SJCRH30 (cell line): ENCODE results near the gene DGKZ. TPM values are rescaled to one million over a fixed set of nuclear protein-coding genes. Genes with fewer than 3 reads are reported as not detected.

Source experiments
- DNase-seq, 2 experiments: peaks; one replicate each; pipeline ENCODE4 v3.0.0-alpha.2; 2015 to 2020
- H3K27ac ChIP-seq: fragments of 250-450 bp; sonication (Bioruptor Pico); 2 replicates; pipeline ENCODE4 v1.5.1; 2020; ENCODE audit warnings: mild to moderate bottlenecking, moderate library complexity
- H3K27me3 ChIP-seq: fragments of 250-450 bp; sonication (Bioruptor Pico); 2 replicates; pipeline ENCODE4 v1.5.1; 2020; ENCODE audit warnings: mild to moderate bottlenecking, moderate library complexity
- H3K36me3 ChIP-seq: fragments of 250-450 bp; sonication (Bioruptor Pico); 2 replicates; pipeline ENCODE4 v1.5.1; 2020; ENCODE audit warnings: mild to moderate bottlenecking, moderate library complexity
- H3K4me1 ChIP-seq: fragments of 250-450 bp; sonication (Bioruptor Pico); 2 replicates; pipeline ENCODE4 v1.5.1; 2020; ENCODE audit warnings: mild to moderate bottlenecking, moderate library complexity
- H3K4me3 ChIP-seq: fragments of 250-450 bp; sonication (Bioruptor Pico); 2 replicates; pipeline ENCODE4 v1.5.1; 2020; ENCODE audit warnings: mild to moderate bottlenecking, moderate library complexity
- H3K9me3 ChIP-seq: fragments of 250-450 bp; sonication (Bioruptor Pico); replicated peaks from 2 replicates; pipeline ENCODE4 v1.5.1; 2020; ENCODE audit warnings: mild to moderate bottlenecking, moderate library complexity
- total RNA-seq: library from RNA; depleted of rRNA; stranded (reverse); fragments of >200 nt; shearing (Covaris generic); gene quantifications from 2 replicates; pipeline ENCODE4 v1.2.3, GENCODE V29; 2014

The DGKZ gene
- total RNA-seq, 1 experiment from 2014 or later: 42.1 TPM

GRCh38 chr11:46315033-46315738 lies 32.1 kb upstream of the DGKZ start:
- DNase-seq: peak; percentile 82 to 90
- Histone ChIP-seq H3K36me3 (no peaks in the 10 kb centered on the region), H3K27ac (no peak overlapping the region), H3K4me1 (no peaks in the 10 kb centered on the region), H3K27me3 (no peaks in the 10 kb centered on the region), H3K4me3 (no peak overlapping the region), H3K9me3 (no peaks in the 10 kb centered on the region)

DNA sequence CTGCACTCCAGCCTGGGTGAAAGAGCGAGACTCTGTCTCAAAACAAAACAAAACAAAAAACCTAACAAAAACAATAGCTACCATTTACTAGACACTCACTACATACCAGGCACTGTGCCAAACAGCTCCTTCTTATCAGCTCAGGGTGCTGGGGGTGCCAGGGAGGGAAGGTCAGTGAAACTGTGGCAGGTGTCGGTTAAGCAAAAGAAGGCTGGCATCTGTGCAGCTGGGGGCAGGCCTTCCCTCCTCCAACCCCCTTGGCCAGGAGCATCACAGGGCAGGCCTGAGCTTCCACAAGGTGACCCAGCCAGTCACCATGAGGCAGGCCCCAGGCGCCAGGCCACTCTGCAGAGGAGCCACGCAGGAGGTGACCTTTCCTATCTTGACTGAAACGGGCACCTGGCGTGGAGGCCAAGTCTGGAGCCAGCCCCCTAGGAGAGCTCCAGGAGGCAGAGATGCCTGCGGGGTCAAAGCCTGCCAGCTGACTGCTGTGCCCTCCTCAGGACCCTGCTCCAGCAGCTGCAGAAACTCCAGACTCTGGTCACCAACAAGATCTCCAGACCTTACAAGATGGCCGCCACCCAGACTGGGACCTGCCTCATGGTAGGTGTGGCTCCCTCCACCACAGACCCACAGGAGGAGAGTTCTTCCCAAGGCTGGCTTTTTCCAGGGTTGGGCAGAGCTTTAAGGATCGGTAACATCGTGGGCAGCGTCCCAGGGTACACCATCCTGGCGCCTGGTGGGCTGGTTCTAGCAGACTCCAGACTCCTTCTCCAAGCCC lies 31.3 kb upstream of the DGKZ start:
- no peaks in the 10 kb centered on the region for H3K9me3 ChIP-seq
- H3K4me3 ChIP-seq: no peak overlapping the region
- H3K27ac ChIP-seq: no peak overlapping the region
- H3K27me3 ChIP-seq: no peaks in the 10 kb centered on the region
- no peaks in the 10 kb centered on the region for H3K36me3 ChIP-seq
- DNase-seq: no peak
- no peaks in the 10 kb centered on the region for H3K4me1 ChIP-seq

DNA sequence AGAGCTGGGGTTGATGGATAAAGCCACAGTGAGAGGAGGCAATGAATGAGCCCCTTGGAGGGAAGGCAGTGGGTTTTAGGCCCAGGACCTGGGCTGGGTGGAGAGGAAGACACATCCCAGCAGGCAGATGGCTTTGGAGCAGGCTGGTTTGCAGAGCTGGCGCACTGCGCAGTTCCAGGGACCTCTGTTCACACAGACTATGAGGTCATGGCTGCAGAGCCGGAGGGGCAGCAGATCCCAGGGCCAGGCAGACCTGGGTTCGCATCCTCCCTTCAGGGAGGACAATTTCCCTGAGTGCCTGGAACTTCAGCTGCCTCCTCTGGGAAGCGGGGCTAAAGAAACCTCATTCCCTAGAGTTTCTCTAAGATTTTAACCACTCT lies 28.2 kb upstream of the DGKZ start:
- Histone ChIP-seq H3K9me3 (no peaks in the 10 kb centered on the region), H3K36me3 (no peaks in the 10 kb centered on the region), H3K27ac (no peak overlapping the region)

GRCh38 chr11:46321757-46322156 lies 25.5 kb upstream of the DGKZ start:
- Histone ChIP-seq H3K9me3 (no peaks in the 10 kb centered on the region), H3K36me3 (no peaks in the 10 kb centered on the region), H3K4me1 (no peaks in the 10 kb centered on the region), H3K27ac (no peak overlapping the region), H3K4me3 (no peak overlapping the region), H3K27me3 (no peaks in the 10 kb centered on the region)
- DNase-seq: no peak

More for the DNA sequence above, 28.2 kb upstream of the DGKZ start:
- H3K27me3 ChIP-seq: no peaks in the 10 kb centered on the region
- H3K4me1 ChIP-seq: no peaks in the 10 kb centered on the region
- no peak for DNase-seq
- H3K4me3 ChIP-seq: no peak overlapping the region

GRCh38 chr11:46322759-46323158 lies 24.5 kb upstream of the DGKZ start:
- no peaks in the 10 kb centered on the region for H3K4me1 ChIP-seq
- no peaks in the 10 kb centered on the region for H3K9me3 ChIP-seq
- no peak overlapping the region for H3K4me3 ChIP-seq
- H3K36me3 ChIP-seq: no peaks in the 10 kb centered on the region
- no peak overlapping the region for H3K27ac ChIP-seq
- no peak for DNase-seq
- no peaks in the 10 kb centered on the region for H3K27me3 ChIP-seq

DNA sequence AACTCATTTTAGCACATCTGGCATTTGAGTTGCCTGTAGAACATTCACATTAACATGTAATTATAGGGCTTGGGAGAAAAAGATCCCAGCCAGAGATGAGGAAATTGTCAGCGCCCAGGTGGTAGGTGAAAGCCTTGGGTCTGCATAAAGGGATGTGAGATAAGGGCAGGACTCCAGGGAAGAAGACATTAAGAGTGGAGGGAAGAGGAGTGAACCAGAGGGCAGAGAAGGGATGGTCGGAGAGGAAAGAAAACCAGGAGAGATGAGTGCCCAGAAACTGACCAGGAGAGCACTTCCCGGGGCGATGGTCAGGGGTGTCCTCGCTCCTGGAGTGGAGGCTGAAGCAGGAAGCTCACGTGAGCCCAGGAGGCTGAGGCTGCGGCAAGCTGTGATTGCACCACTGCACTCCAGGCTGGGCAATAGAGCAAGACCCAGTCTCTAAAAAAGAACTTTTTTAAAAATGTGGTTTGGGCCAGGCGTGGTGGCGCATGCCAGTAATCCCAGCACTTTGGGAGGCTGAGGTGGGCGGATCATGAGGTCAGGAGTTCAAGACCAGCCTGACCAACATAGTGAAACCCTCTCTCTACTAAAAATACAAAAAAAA lies 20.3 kb upstream of the DGKZ start:
- Histone ChIP-seq H3K36me3 (no peaks in the 10 kb centered on the region), H3K27me3 (no peaks in the 10 kb centered on the region; the same call in 1 of the 2 replicates), H3K27ac (no peak overlapping the region), H3K9me3 (no peaks in the 10 kb centered on the region), H3K4me1 (peaks cover 15% of the 10 kb centered on the region), H3K4me3 (no peak overlapping the region)
- no peak for DNase-seq

GRCh38 chr11:46327829-46328228 lies 19.4 kb upstream of the DGKZ start:
- Histone ChIP-seq H3K9me3 (no peaks in the 10 kb centered on the region), H3K36me3 (no peaks in the 10 kb centered on the region), H3K4me1 (peaks cover 15% of the 10 kb centered on the region), H3K27me3 (peaks cover 4% of the 10 kb centered on the region; the same call in 1 of the 2 replicates), H3K27ac (no peak overlapping the region), H3K4me3 (no peak overlapping the region)
- DNase-seq: no peak

- Histone ChIP-seq H3K27ac (no peak overlapping the region), H3K4me1 (peaks cover 15% of the 10 kb centered on the region)
Measured at GRCh38 chr11:46330154-46330553, 17.1 kb upstream of the DGKZ start.

DNA sequence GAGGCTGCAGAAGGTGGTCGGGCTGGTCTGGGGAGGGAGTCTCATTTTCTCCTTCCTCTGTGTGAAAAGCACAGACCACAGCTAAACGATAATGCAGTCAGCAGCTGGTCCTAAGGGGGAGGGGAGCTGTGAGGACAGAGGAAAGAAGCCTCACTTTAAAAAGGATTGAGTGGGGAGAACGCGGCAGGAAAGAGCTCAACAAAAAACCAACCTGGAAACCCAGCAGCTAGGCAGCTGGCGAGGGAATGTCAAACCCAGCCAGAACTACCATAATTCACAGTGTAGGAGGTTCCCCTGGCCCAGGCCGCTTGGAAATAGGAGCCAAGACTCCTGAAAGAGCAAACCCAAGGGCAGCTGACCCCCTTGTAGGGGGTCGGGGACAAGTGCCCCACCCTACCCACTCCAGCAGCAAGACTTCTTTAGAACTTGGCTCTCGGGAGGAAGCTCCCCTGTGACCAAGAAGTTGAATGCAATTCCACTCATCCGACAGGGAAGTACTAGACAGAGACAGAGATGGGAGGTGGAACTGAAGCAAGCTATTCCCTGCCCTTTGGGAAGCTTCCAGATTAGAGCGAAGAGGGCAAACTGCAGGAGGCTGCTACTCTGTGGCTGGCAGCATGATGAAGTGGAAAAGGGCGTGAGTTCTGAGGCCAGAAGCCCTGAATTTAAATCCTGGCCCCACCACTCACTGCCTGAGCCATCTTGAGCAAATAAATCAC lies 16.5 kb upstream of the DGKZ start:
- Histone ChIP-seq H3K27me3 (peaks cover 4% of the 10 kb centered on the region; the same call in 1 of the 2 replicates), H3K36me3 (no peaks in the 10 kb centered on the region), H3K4me3 (no peak overlapping the region), H3K27ac (no peak overlapping the region), H3K4me1 (peaks cover 15% of the 10 kb centered on the region), H3K9me3 (no peaks in the 10 kb centered on the region)
- DNase-seq: peak; percentile 63 to 77

More at GRCh38 chr11:46330154-46330553, 17.1 kb upstream of the DGKZ start:
- no peak for DNase-seq
- Histone ChIP-seq H3K27me3 (peaks cover 4% of the 10 kb centered on the region; the same call in 1 of the 2 replicates), H3K36me3 (no peaks in the 10 kb centered on the region), H3K4me3 (no peak overlapping the region), H3K9me3 (no peaks in the 10 kb centered on the region)

GRCh38 chr11:46331282-46331984 lies 15.8 kb upstream of the DGKZ start:
- no peaks in the 10 kb centered on the region for H3K9me3 ChIP-seq
- H3K27ac ChIP-seq: no peak overlapping the region
- H3K36me3 ChIP-seq: no peaks in the 10 kb centered on the region
- peak in 1 of 2 experiments; percentile 31 for DNase-seq
- no peak overlapping the region for H3K4me3 ChIP-seq
- H3K27me3 ChIP-seq: peaks cover 4% of the 10 kb centered on the region; the same call in 1 of the 2 replicates
- H3K4me1 ChIP-seq: peaks cover 15% of the 10 kb centered on the region

- Histone ChIP-seq H3K27me3 (peaks cover 4% of the 10 kb centered on the region; the same call in 1 of the 2 replicates), H3K9me3 (no peaks in the 10 kb centered on the region), H3K27ac (no peak overlapping the region), H3K4me3 (no peak overlapping the region), H3K36me3 (no peaks in the 10 kb centered on the region), H3K4me1 (peaks cover 15% of the 10 kb centered on the region)
- no peak for DNase-seq
Measured at GRCh38 chr11:46332093-46332567, 15.1 kb upstream of the DGKZ start.

DNA sequence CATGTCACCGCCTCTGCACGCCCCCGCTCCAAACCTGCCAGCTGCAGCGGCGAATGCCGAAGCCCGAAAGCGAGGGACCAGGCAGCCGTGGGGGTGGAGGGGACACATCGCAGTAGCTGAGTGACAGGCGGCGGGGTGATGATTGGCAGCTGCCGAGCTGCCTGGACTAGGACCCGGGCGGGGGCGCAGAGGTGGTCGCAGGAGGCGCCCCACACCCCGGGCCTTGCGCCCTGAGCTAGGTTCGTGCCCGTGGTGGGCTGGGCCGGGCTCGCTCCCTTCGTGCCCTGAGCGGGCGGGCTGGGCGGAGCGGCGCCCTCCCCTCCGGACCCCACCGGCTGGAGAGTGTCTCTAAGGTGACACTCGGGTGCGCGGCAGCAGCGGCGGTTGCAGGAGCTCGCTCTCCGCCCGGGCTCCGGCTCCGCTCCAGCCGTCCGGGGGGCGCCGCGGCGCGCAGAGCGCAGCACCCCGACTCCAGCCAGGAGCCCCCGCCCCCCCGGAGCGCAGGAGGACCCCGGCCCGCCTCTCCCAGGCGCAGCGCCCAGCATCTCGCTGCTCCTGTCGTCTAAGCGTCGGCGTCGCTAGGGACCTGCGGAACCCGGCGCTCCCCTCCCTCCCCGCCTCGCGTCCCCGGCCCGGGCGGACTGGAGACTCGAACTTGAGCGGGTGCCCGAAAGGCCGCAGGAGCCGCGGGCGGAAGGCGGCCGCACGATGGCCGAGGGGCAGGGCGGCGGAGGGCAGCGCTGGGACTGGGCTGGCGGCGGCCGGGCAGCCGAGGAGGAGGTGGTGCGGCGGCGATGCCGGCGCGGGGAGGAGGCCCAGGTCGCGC lies 14.5 kb upstream of the DGKZ start:
- peaks cover 15% of the 10 kb centered on the region for H3K4me1 ChIP-seq
- no peak for DNase-seq
- no peaks in the 10 kb centered on the region for H3K36me3 ChIP-seq
- no peaks in the 10 kb centered on the region for H3K9me3 ChIP-seq
- no peak overlapping the region for H3K4me3 ChIP-seq
- H3K27ac ChIP-seq: no peak overlapping the region
- peaks cover 4% of the 10 kb centered on the region; the same call in 1 of the 2 replicates for H3K27me3 ChIP-seq

DNA sequence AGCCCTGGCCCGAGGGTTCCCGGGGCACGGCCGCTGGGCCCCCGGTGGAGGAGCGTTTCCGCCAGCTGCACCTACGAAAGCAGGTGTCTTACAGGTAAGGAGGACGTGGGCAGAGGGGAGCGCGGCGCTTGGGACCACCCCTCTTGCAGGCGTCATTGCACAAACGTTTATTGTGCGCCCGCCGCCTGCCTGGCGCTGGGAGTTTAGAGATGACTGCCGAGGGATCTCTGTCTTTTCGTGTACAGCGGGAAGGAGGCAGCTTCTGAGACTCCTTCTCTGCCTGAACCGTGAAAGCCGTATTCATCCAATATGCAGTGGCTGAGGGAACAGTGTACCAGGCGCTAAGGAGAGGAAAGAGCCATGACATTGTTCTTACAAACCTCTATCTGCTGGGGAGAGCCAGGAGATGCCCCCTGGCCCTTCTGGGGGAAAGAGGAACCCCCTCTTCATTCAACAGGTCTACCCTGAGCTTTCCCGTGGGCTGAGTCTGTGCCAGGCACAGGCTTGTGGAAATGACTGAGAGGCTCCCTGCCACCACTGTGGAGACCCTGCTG lies 13.8 kb upstream of the DGKZ start:
- Histone ChIP-seq H3K36me3 (no peaks in the 10 kb centered on the region), H3K27ac (no peak overlapping the region), H3K4me3 (no peak overlapping the region), H3K27me3 (peaks cover 7% of the 10 kb centered on the region; the same call in 1 of the 2 replicates), H3K4me1 (peaks cover 15% of the 10 kb centered on the region), H3K9me3 (no peaks in the 10 kb centered on the region)
- DNase-seq: no peak
